Measurements from ENCODE around the gene MRPL40.

The MRPL40 gene

GRCh38 chr22:19396934-19397733 is 35.2 kb upstream of the MRPL40 start:
- Histone ChIP-seq H3K4me3 (ENCODE audit: low read length) (no peak overlapping the region), H3K36me3 (ENCODE audit: control insufficient read depth, insufficient read depth, low read length) (peaks cover 35% of the 10 kb centered on the region), H3K9me3 (ENCODE audit: control insufficient read depth, insufficient read depth, low read length) (no peaks in the 10 kb centered on the region), H3K27ac (ENCODE audit: low read length) (no peak overlapping the region), H3K4me1 (ENCODE audit: control insufficient read depth, insufficient read depth, low read length) (no peaks in the 10 kb centered on the region), H3K27me3 (ENCODE audit: control insufficient read depth, insufficient read depth, low read length) (no peaks in the 10 kb centered on the region)
- no CpG with 5 or more reads among the region's 6 CpGs for WGBS (ENCODE audit: insufficient coverage, insufficient read length)
- DNase-seq (ENCODE audit: low read depth, low spot score) = no peak

DNA sequence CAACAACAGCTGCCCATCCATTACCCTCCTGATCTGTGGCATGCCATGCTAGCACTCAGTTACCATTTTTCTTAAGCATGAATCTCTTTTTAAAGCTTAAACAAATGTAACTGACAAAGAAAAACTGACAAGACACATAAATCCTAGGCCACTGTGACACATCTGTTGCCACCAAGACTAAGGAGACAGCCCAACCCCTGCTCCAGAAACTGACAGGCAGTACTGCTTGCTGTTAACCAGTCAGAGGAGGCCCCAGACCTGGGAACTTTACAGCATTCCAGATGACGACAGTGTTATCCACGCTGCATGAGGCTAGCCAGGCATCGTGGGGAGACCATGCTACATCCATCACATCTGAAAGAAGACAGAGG is 34.6 kb upstream of the MRPL40 start:
- Histone ChIP-seq H3K36me3 (ENCODE audit: control insufficient read depth, insufficient read depth, low read length) (peaks cover 29% of the 10 kb centered on the region), H3K4me1 (ENCODE audit: control insufficient read depth, insufficient read depth, low read length) (no peaks in the 10 kb centered on the region), H3K27me3 (ENCODE audit: control insufficient read depth, insufficient read depth, low read length) (no peaks in the 10 kb centered on the region), H3K4me3 (ENCODE audit: low read length) (no peak overlapping the region), H3K9me3 (ENCODE audit: control insufficient read depth, insufficient read depth, low read length) (no peaks in the 10 kb centered on the region), H3K27ac (ENCODE audit: low read length) (no peak overlapping the region)
- DNase-seq (ENCODE audit: low read depth, low spot score) = no peak
- WGBS (ENCODE audit: insufficient coverage, insufficient read length) = no CpG with 5 or more reads among the region's 3 CpGs

DNA sequence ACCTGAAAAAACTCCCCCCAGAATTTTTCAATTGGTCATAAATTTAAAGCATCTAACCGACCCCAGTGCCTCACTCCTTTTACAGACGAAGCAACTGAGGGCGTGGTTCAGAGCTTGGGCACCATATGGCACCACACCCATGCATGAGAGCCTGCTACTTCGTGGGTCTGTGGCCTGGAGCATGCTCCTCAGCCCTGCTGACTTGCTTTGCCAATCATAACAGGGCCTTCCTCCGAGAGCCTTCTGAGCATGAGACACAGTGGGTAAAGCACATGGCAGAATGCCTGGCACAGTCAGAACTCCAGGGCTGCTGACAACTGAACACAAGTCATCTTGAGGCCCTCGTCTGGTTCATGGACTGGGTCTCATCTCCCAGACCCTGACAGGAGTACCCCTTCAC is 34.1 kb upstream of the MRPL40 start:
- no CpG with 5 or more reads among the region's 6 CpGs for WGBS (ENCODE audit: insufficient coverage, insufficient read length)
- peaks cover 28% of the 10 kb centered on the region for H3K36me3 ChIP-seq (ENCODE audit: control insufficient read depth, insufficient read depth, low read length)
- DNase-seq (ENCODE audit: low read depth, low spot score) = no peak
- H3K4me1 ChIP-seq (ENCODE audit: control insufficient read depth, insufficient read depth, low read length) = no peaks in the 10 kb centered on the region
- H3K9me3 ChIP-seq (ENCODE audit: control insufficient read depth, insufficient read depth, low read length) = no peaks in the 10 kb centered on the region
- no peak overlapping the region for H3K27ac ChIP-seq (ENCODE audit: low read length)
- H3K4me3 ChIP-seq (ENCODE audit: low read length) = no peak overlapping the region
- H3K27me3 ChIP-seq (ENCODE audit: control insufficient read depth, insufficient read depth, low read length) = no peaks in the 10 kb centered on the region

- peaks cover 28% of the 10 kb centered on the region for H3K36me3 ChIP-seq (ENCODE audit: control insufficient read depth, insufficient read depth, low read length)
- H3K4me1 ChIP-seq (ENCODE audit: control insufficient read depth, insufficient read depth, low read length) = no peaks in the 10 kb centered on the region
- WGBS (ENCODE audit: insufficient coverage, insufficient read length) = no CpG with 5 or more reads among the region's 2 CpGs
- H3K4me3 ChIP-seq (ENCODE audit: low read length) = no peak overlapping the region
- no peak overlapping the region for H3K27ac ChIP-seq (ENCODE audit: low read length)
- H3K9me3 ChIP-seq (ENCODE audit: control insufficient read depth, insufficient read depth, low read length) = no peaks in the 10 kb centered on the region
- no peaks in the 10 kb centered on the region for H3K27me3 ChIP-seq (ENCODE audit: control insufficient read depth, insufficient read depth, low read length)
- no peak for DNase-seq (ENCODE audit: low read depth, low spot score)
Observed at GRCh38 chr22:19398652-19399051, 33.7 kb upstream of the MRPL40 start.

DNA sequence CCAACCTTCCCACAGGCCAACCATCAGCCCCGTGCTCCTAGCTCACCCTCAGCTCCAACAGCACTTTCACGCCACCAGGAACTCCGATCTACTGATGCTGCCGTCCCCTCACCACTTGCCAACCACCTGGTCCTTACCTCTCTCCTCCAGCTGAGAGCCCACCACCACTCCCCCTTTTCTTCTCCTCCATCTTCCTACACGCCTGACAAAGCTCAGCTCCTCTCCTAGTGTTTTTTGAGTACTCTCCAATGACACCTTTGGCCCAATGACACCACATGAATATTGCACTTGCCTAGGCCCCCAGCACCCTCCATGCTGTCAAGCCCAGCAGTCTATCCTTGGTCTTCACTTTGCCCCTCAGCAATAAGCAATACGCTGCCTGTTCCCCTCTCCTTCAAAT is 31.5 kb upstream of the MRPL40 start:
- H3K27me3 ChIP-seq (ENCODE audit: control insufficient read depth, insufficient read depth, low read length) = no peaks in the 10 kb centered on the region
- WGBS (ENCODE audit: insufficient coverage, insufficient read length) = no CpG with 5 or more reads among the region's 6 CpGs
- H3K9me3 ChIP-seq (ENCODE audit: control insufficient read depth, insufficient read depth, low read length) = no peaks in the 10 kb centered on the region
- DNase-seq (ENCODE audit: low read depth, low spot score) = no peak
- H3K4me3 ChIP-seq (ENCODE audit: low read length) = no peak overlapping the region
- H3K27ac ChIP-seq (ENCODE audit: low read length) = no peak overlapping the region
- H3K36me3 ChIP-seq (ENCODE audit: control insufficient read depth, insufficient read depth, low read length) = peaks cover 22% of the 10 kb centered on the region
- no peaks in the 10 kb centered on the region for H3K4me1 ChIP-seq (ENCODE audit: control insufficient read depth, insufficient read depth, low read length)

- no peak for DNase-seq (ENCODE audit: low read depth, low spot score)
- H3K9me3 ChIP-seq (ENCODE audit: control insufficient read depth, insufficient read depth, low read length) = no peaks in the 10 kb centered on the region
- H3K36me3 ChIP-seq (ENCODE audit: control insufficient read depth, insufficient read depth, low read length) = peaks cover 22% of the 10 kb centered on the region
- no peak overlapping the region for H3K27ac ChIP-seq (ENCODE audit: low read length)
- no peak overlapping the region for H3K4me3 ChIP-seq (ENCODE audit: low read length)
- WGBS (ENCODE audit: insufficient coverage, insufficient read length) = no CpG with 5 or more reads among the region's 4 CpGs
- no peaks in the 10 kb centered on the region for H3K27me3 ChIP-seq (ENCODE audit: control insufficient read depth, insufficient read depth, low read length)
- H3K4me1 ChIP-seq (ENCODE audit: control insufficient read depth, insufficient read depth, low read length) = no peaks in the 10 kb centered on the region
Observed at GRCh38 chr22:19401483-19401882, 30.9 kb upstream of the MRPL40 start.

DNA sequence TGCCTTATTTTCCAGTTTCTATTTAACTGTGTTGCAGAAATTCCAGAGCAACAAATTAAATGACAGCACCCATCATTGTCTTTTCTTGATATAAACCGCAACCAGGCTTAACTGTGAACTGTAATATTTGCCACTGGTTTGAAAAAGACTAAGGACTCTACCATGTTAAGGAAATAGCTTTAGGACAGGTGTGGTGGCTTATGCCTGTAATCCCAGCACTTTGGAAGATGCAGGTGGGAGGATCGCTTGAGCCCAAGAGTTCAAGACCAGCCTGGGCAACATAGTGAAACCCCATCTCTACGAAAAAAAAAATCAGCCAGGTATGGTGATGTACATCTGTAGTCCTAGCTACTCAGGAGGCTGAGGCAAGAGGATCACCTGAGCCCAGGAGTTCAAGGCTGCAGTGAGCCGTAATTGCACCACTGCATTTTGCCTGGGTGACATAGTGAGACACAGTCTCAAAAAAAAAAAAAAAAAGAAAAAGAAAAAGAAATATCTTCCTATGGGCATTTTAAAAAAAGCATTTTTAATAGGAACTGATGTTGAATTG is 29.6 kb upstream of the MRPL40 start:
- WGBS (ENCODE audit: insufficient coverage, insufficient read length) = no CpG with 5 or more reads among the region's 4 CpGs
- Histone ChIP-seq H3K4me3 (ENCODE audit: low read length) (no peak overlapping the region), H3K27ac (ENCODE audit: low read length) (no peak overlapping the region), H3K36me3 (ENCODE audit: control insufficient read depth, insufficient read depth, low read length) (peaks cover 15% of the 10 kb centered on the region), H3K4me1 (ENCODE audit: control insufficient read depth, insufficient read depth, low read length) (no peaks in the 10 kb centered on the region), H3K9me3 (ENCODE audit: control insufficient read depth, insufficient read depth, low read length) (no peaks in the 10 kb centered on the region), H3K27me3 (ENCODE audit: control insufficient read depth, insufficient read depth, low read length) (no peaks in the 10 kb centered on the region)
- no peak for DNase-seq (ENCODE audit: low read depth, low spot score)

- no CpG with 5 or more reads among the region's 3 CpGs for WGBS (ENCODE audit: insufficient coverage, insufficient read length)
- Histone ChIP-seq H3K36me3 (ENCODE audit: control insufficient read depth, insufficient read depth, low read length) (peaks cover 13% of the 10 kb centered on the region), H3K9me3 (ENCODE audit: control insufficient read depth, insufficient read depth, low read length) (no peaks in the 10 kb centered on the region), H3K27me3 (ENCODE audit: control insufficient read depth, insufficient read depth, low read length) (no peaks in the 10 kb centered on the region), H3K4me1 (ENCODE audit: control insufficient read depth, insufficient read depth, low read length) (no peaks in the 10 kb centered on the region), H3K27ac (ENCODE audit: low read length) (no peak overlapping the region), H3K4me3 (ENCODE audit: low read length) (no peak overlapping the region)
- no peak for DNase-seq (ENCODE audit: low read depth, low spot score)
Observed at GRCh38 chr22:19404676-19405075, 27.7 kb upstream of the MRPL40 start.

DNA sequence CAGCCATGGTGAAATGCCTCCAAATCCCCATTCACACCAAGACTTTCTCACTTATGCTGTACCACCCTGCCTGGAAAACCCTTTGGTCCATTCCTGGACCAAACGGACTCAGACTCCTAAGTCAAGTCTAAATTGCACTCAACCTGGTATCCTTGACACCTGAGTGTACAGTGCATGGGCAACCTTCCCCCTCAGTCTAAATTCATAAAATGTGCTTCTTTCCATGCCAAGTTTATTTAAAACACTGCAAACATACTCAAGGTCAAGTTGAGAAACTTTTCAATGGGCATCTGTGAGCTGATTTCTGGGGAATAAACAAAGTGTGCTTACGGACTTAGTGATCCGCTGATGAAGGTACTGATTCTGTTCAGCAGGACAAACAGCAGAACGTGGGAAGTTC is 27.2 kb upstream of the MRPL40 start:
- H3K36me3 ChIP-seq (ENCODE audit: control insufficient read depth, insufficient read depth, low read length) = peaks cover 13% of the 10 kb centered on the region

DNA sequence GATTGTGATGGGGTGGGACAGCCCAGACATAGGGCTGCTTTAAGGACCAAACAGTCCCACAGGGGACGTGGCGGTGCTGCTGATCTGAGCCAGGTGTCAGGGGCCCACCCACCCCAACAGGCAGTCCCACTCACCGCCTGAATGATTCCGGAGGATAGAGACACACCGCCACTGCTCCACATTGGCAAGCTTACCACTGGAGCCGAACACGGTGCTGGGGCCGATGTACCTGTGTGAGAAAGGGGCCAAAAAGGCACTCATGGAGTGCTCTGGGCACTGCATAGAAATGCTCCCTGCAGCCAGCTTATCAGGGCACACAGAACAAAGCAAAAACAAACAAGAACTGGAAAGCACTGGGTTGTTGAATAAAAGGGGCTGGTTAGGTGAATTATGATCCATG is 26.7 kb upstream of the MRPL40 start:
- DNase-seq (ENCODE audit: low read depth, low spot score) = no peak
- Histone ChIP-seq H3K9me3 (ENCODE audit: control insufficient read depth, insufficient read depth, low read length) (no peaks in the 10 kb centered on the region), H3K4me1 (ENCODE audit: control insufficient read depth, insufficient read depth, low read length) (no peaks in the 10 kb centered on the region), H3K4me3 (ENCODE audit: low read length) (no peak overlapping the region), H3K36me3 (ENCODE audit: control insufficient read depth, insufficient read depth, low read length) (peaks cover 13% of the 10 kb centered on the region), H3K27ac (ENCODE audit: low read length) (no peak overlapping the region), H3K27me3 (ENCODE audit: control insufficient read depth, insufficient read depth, low read length) (no peaks in the 10 kb centered on the region)
- no CpG with 5 or more reads among the region's 8 CpGs for WGBS (ENCODE audit: insufficient coverage, insufficient read length)

More for the DNA sequence above, 27.2 kb upstream of the MRPL40 start:
- Histone ChIP-seq H3K27ac (ENCODE audit: low read length) (no peak overlapping the region), H3K9me3 (ENCODE audit: control insufficient read depth, insufficient read depth, low read length) (no peaks in the 10 kb centered on the region), H3K27me3 (ENCODE audit: control insufficient read depth, insufficient read depth, low read length) (no peaks in the 10 kb centered on the region), H3K4me1 (ENCODE audit: control insufficient read depth, insufficient read depth, low read length) (no peaks in the 10 kb centered on the region), H3K4me3 (ENCODE audit: low read length) (no peak overlapping the region)
- WGBS (ENCODE audit: insufficient coverage, insufficient read length) = no CpG with 5 or more reads among the region's 4 CpGs
- DNase-seq (ENCODE audit: low read depth, low spot score) = no peak

GRCh38 chr22:19406281-19406811 is 26.0 kb upstream of the MRPL40 start:
- Histone ChIP-seq H3K27me3 (ENCODE audit: control insufficient read depth, insufficient read depth, low read length) (no peaks in the 10 kb centered on the region), H3K4me3 (ENCODE audit: low read length) (no peak overlapping the region), H3K36me3 (ENCODE audit: control insufficient read depth, insufficient read depth, low read length) (peaks cover 13% of the 10 kb centered on the region), H3K27ac (ENCODE audit: low read length) (no peak overlapping the region), H3K4me1 (ENCODE audit: control insufficient read depth, insufficient read depth, low read length) (no peaks in the 10 kb centered on the region), H3K9me3 (ENCODE audit: control insufficient read depth, insufficient read depth, low read length) (no peaks in the 10 kb centered on the region)
- no peak for DNase-seq (ENCODE audit: low read depth, low spot score)
- no CpG with 5 or more reads among the region's 3 CpGs for WGBS (ENCODE audit: insufficient coverage, insufficient read length)
